Measurements from ENCODE around the gene CHD8.
A peak's percentile ranks its signal among the peaks of the same experiment; 100 is the strongest.
"Not testable (repeated sequence)": the region's sequence is repeated elsewhere in the genome, so short reads cannot be mapped to it uniquely, and the experiment has no call there.

CHD8 gene

DNA sequence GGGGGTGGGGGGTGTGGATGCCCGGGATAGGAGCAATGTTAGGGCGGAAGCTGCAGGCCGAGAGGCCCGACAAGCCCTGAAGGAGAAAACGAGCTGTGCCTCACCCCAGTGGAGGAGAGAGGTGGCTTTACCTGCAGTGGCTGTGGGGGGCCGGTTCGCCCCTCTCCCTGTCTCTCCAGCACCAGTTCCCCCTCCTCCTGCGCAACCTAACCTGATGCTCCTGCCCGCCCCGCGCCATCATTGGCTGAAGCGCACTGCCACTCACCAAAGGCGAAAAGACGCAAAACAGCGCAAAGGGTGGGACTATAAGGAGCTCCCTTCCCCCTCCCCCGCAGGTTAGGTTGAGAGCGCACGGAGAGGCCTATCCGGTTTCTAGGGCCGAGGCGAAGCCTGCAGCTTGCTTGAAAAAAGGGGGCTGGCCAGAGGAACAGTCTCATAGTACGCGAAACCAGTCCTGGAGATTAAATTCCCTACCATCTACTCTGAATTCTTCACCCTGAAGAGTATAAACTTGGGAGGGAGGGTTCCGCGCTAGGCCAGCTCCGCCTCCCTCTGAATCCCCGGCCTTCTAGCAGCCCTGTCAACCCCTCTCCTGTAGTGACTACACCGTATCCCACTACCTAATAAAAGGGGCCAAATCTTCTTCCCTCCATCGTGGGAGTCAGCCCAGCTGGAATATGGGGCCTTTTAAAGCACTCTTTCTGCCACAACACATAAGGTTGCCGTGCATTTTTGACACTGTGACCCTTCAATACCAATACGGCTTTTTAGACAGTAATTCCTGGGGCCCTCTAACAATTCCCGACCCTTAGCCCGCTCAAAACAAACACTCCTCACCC, 18.6 kb downstream of the CHD8 start:
- peak; percentile 97 for DNase-seq

DNA sequence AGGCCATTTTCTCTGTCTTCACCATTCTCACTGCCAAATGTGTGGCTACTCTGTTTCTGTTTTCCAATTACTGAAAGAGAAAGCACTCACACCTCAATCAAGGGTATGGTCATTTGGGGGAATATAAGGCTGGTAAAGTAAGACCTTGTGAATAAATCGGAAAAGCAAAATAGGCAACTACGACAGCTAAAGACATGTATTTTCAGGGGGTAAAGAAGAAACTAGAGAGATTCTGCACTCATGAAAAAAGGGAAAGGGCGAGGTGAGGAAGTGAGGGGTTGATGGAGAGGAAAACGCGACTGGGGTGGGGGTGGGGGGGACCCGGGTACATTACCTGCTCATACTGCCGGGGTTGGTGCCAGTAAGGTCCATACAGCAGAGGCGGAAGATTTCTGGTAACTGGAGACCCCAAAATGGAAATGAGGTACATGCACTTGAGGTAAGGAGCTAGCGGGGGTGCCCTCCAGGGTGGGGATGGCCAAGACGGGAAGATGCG, 19.3 kb downstream of the CHD8 start:
- DNase-seq: no peak

DNA sequence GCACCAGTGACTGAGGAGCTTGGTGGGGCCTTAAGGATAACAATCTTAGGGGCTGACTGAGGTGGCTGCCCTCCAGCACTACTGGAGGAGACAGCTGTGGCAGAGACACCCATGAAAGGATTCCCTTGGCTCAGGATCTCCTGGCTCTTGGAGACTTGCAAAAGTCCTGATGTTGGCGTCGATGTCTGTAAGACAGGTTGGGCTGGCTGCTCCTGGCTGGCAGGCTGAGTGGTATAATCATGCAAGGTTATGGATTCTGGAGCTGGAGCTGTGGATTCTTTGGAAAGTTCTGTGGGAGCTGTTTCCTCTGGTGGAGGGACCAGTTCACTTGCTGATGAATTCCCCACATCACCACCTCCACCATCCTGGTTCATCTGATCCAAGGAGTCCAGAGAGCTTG, 24.8 kb downstream of the CHD8 start:
- no peak for DNase-seq

DNA sequence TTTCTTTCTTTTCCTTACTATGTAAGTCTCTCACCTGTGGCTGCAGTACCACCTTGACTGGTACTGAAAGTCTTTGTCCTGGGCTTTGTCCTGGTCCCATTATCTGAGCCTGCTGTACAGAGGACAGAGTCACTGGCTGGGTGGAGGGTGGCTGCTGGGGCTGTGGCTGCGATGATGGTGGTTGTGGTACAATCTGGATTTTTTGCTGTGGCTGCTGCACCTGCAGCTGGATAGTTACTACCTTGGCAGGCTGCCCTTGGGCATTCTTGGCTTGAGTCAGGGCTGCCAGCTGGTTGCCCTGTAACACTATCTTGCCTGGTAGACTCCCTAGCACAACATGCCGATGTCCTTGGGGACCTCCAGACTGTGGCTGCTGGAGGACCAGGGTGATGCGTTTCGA, 27.0 kb downstream of the CHD8 start:
- no peak for DNase-seq

DNA sequence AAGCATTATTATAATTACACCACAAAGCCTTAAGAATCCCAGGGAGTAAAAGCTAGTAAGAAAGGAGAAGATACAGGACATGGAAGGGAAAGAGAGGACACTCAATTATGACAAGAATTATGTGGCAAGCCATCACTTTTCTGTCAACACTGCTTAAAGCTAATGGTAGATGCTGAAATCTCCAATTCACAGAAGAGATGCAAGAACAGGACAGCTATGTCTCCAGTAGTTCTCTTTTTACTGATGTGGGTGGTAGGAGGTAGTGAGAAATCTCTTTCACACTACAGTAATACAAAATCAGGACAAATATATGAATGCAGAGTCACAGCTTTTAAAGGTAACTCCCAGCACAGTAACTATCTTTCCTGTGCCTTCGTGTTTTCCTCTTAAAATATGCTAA, 29.2 kb downstream of the CHD8 start:
- DNase-seq: no peak

DNA sequence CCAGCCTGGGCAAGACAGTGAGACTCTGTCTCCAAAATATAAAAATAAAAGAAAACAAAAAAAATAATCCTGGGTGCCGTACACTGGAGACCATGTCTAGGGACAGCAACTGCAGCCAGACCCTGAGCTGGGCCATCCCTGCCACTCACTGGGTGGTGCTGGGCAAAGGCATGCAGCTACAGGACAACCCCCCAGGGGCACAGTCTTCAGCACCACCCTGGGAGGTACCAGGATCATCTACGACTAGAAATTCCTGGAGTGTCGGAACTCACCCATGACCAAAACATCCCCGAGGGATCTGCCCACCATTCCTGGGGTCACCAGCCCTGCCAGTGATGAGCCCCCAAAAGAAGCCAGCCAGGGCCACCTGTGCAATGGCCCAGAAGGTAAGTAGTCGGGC, 36.4 kb downstream of the CHD8 start:
- DNase-seq: no peak

DNA sequence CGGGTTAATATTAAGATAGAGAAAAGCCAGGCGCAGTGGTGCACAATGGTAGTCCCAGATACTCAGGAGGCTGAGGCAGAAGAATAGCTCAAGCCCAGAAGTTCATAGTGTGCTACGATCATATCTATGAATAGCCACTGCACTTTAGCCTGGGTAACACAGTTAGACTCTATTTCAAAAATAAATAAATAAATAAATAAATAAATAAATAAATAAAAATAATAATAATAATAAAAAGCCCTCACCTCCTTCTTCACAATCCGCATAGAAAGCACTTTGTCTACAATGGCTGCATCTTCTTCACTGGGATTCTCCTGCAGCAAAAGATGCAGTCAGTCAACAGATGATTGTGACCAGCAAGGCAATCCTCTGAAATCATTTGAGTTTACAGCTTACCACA, 40.6 kb downstream of the CHD8 start:
- DNase-seq: no peak

DNA sequence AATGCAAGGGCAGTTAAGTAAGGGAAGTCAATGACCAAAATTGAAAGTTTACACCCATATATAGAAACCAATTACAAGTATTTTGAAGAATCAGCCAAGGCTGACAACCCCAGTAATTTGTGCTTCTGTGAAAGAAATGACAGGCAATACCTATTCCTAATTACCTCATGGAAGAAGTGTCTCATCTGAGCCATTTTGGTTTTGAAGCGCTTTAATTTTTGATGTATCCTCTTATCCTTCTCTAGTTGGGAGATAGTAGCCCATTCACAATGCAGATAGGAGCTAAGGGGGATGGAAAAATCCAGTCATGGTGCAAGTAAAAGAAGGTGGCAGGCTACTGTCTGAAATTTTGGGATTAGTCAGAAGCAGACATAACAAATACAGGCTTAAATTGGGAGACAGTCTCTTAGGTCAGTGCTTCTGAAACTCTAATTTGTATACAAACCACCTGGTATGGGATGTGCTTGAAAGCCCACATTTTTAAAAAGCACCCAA, 41.7 kb downstream of the CHD8 start:
- DNase-seq: no peak

DNA sequence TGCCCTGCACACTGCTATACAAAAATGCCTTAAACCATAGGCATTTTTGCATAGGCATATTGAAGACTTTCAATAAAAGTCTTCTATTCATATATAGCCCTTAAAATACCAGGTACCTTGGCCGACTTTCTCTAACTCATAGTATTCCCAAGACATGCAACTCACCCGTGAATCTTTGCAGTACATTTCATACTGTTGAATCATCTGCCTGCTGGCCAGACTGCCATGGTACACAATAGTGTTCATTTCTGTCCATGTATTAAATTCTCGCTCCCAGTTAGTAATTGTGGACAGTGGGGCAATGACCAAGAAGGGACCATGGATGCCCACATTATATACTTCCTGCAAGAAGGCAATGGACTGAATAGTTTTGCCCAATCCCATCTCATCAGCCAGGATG, 47.8 kb downstream of the CHD8 start:
- DNase-seq: no peak

DNA sequence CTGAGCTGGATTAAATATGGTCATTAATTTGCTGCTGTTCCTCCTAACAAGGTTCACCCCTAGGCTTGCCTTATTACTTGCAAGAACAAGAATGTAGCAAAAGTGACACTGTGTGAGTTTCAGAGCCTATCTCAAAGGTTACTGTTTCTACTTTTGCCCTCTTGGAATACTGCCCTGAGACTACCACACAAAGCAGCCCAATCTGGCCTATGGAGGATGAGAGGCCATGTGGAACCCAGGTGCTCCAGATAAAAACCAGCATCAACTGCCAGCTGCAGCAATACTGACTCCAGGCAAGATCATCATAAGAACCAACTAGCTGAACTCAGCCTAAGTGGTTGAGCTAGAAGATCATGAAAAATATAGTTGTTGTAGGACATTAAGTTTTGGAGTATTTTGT, 49.7 kb downstream of the CHD8 start:
- no peak for DNase-seq

DNA sequence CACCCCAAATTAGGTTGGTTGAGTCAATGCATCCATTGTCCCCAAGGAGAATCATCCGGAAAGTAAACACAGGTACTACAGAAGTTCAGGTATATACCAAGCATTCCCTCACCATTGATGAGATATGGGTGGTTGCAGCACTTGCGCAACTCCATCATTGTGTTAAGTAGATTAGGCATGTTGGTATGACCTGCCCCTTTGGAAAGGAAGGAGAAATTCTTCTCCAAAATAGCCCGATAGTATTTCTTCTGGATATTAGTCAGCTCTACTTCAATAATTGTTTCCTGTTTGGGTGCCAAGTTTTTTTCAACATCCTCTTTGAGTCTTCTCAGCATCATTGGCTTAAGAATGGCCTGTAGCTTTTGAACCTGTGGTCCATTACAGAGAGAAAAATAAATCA, 50.8 kb downstream of the CHD8 start:
- DNase-seq: no peak

DNA sequence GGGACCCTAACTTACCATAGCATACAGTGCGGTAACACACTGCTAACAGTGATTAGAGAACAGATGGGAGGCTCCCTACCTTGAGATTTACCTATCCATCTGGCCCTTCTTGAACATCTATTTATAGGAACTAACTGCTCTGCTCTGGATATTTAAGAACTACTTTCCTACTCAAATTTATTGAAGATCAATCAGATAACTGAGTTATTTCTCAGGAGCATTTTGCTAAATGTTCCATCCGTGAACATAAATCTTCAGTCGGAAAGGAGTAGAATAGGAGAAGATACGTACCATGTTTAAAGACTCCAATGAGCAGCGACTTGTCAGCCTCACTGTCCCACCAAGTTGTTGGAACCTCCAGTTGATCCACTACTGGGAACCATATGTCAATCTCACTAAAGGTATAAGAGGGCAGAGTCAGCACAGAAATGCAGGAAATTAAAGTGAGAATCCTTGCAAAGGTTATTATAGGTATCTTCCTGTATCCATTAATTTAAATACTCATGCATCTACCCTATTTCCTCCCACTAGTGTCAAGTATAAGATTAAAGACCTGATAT, 56.5 kb downstream of the CHD8 start:
- DNase-seq: no peak

DNA sequence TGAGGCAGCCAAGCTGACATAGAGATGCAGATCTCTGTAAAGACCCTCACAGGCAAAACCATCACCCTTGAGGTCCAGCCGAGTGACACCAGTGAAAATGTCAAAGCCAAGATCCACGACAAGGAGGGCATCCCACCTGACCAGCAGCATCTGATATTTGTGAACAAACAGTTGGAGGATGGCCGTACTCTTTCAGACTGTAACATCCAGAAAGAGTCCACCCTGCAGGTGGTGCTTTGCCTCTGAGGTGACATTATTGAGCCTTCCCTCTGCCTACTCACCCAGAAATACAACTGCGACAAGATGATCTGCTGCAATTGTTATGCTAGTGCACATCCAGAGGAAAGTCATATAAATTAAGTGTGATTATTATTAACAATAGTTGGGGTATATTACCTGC, 57.0 kb downstream of the CHD8 start:
- no peak for DNase-seq

DNA sequence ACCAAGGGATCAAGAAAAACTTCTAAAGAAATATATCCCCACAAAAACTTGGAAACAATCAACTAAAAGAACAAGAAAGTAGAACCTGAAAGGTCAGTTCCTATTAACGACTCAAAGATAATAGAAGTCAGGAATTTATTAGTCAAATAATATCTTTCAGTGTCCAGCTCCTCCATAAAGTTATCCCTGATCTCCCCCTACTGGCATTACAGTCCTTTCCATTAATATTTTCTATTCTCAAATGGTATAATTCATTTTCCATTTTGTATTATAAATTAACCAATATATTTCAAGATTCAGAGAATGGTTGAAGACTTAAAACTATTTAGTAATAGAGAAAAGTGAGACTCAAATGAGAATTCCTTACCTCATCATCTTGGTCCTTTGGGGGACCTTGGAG, 60.5 kb downstream of the CHD8 start:
- DNase-seq: no peak

DNA sequence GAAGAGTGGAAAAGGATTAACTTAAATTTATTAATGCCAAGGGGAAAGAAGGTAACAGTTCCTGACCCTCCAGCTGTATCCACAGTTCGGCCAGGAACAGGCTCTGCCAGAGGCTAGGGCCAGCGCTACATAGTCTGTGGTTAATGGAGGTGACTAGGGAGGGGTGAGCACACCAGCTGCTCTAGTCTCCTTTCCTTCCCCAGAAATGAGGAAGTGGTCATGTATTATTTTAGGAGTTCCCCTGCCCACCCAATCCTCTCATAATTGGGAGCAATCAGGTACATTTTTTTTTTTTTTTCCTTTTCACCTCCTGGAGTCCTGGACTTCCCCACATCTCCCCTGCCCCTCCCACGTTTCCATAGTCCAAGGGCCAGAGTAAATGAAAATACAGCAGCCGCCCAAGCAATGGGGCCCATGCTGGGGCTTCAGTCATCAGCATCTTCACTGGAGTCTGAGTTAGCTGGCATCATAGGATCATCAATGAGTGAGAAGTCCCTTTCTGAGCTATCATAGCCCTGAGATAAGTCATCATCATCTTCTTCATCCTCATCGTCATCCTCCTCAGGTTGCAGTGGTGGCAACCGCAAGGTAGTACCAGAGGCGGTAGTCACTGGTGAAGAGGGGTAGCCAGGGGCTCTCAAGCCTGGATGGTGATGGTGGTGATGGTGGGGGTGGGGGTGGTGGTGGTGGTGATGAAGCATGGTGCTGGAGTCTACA, 70.6 kb downstream of the CHD8 start:
- no peak for DNase-seq

DNA sequence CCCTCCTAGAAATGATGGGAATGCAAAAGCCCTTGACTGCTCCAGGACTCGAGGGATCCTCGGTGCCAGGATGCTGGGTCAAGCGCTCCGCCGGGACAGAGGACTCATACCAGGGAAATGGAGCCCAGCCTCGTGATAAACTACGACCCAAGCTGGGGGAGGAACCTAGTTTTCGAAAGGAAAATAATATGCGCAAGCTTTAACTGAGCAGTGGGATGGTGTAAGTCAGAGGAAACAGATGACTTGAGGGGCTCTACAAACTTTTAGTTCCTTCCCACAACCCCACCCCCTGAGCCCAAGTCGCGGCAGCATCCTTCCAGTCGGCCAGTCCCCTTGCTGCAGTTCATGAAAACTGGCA, 71.5 kb downstream of the CHD8 start:
- no peak for DNase-seq

DNA sequence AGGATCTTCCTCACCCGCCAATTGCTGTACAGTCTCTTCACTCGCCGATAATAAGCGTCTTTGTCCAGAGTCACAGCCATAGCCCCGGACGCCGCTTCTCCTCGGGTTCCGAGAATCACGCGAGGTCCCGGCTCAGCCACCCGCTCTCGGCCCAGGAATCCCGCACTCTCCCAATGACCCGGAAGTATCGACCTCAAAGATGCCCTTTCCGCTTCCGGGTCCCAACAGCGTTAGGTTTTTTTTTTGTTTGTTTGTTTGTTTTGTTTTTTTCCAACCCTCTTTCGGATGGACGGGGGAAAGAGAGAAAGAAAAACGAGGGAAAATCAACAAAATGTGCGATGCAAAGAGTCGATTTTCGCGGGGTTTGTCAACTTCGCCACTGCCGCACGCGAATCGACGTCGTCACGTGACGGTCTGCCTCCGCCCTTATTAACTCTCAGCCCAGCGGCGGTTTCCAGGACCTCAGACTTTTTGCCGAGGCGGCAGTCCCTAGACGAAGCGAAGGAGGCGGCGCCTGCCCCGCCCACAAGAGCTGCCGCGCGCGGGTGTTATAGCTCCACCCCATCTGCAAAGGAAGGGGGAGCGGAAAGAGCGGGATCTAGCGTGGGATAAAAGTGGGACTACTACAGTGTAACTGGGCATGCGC, 72.0 kb downstream of the CHD8 start, which contains the start of gene SUPT16H:
SUPT16H (minus strand) TSS at position 172 of the 646 bp plus-strand sequence; CDS start at position 80, 92 bp downstream.
- DNase-seq: peak; percentile 97

DNA sequence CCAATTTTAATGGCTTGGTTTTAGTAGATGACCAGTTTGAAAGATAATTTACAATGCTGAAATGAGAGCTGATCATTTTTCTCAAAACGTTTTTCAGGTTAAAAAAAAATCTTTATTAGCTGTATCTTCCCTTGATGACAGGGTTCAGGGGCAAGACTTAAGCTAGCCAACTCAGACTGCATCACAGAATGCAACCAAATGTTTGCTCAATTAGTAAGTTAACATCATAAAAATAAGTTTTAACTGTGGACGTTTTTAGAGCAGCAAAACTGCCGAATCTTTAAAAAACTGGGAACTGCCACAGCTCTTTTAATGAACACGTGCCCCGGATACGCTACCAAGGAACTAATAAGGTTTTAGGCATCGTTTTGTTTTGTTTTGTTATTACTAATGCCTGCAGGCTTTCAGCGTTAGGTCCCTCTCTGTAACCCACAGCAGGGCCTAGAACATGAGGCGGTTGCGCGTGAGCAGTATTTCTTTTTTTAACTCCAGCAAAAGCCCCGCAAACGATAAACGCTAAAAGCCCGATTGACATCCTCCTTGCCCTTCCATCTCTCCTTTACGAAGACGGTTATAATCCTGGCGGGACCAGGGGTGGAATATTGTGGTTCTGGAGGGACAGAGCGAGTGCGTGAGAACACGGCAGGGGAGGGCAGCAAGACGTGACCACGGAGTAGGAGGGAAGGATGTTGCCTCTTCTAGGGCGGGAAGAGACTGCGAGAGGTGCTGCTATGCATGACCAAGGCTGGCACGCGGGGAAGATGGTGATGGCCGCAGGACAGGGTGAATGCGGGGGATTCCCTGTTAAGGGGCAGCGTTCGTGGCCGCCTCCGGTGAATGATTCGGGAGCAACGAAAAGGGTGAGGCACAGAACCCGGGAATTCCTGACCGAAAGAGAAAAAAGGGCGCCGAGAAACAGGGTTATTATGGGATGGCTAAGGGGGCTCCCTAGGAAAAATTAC, 72.8 kb downstream of the CHD8 start:
- DNase-seq: peak; percentile 32

DNA sequence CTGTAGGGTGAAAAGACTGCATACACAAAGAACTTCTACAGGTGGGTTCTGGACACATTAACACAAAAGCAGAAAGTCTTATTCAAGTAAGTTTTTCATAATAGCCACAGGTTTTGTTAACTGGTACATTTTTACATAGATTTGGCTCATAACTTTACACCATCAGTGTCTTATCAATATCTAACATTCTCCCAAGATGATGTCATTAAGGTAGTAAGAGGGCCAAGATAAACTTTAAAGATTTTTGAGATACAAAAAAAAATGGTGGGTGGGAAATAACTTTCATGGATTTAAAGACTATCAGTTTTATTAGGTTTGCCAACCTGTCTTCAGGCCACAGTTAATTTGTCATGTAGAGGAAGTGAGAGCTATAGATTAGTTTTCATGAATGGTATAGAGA, 73.8 kb downstream of the CHD8 start:
- DNase-seq: no peak

DNA sequence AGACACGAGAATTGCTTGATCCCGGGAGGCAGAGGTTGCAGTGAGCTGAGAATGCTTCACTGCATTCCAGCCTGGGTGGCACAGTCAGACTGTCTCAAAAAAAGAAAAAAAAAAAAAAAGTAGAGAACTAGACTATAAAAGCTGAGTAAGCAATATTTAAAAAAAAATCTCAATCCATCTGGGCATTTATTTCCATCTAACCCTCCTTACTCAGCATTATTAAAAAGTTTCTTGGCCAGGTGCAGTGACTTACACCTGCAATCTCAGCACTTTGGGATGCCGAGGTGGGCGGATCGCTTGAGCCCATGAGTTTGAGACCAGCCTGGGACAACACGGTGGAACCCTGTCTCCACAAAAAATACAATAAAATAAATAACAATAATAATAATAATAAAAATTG, 76.6 kb downstream of the CHD8 start:
- no peak for DNase-seq

DNA sequence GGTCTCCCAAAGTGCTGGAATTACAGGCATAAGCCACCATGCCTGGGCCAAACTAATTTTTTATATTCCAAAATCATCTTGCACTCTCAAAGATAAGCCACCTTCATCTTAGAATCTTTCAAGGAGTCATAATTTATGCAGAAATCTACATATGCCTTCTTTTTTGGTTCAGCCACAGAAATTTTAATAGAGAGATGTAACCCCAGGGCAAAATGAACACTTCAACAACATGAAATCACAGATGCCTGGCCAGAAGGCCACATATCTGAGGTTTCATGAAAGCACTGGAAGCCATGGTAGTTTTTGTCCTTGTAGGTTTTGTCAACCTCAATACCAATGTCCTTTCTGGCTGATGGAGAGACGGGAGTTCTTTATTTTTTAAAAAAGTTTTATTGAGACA, 81.9 kb downstream of the CHD8 start:
- DNase-seq: no peak

DNA sequence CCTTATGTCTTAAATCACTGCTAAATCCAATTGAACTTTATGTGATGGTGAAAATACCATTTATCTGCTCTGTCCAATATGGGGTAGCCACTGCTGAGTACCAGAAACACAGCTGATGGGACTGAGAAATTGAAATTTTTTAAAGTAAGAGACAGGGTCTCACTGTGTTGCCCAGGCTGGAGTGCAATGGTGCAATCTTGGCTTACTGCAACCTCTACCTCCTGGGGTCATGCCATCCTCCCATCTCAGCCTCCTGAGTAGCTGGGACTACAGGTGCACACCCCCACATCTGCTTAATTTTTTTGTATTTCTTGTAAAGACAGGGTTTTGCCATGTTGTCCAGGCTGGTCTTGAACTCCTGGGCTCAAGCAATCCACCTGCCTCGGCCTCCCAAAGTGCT, 83.1 kb downstream of the CHD8 start:
- DNase-seq: not testable (repeated sequence)

All from SHP77 treated with DMSO at 0.1 percent for 48 hours (cell line).